Panc1 (cell line): ENCODE data around the gene CDH23. TPM values are rescaled to one million over a fixed set of nuclear protein-coding genes. Genes with fewer than 3 reads are reported as not detected.

Source experiments
- ATAC-seq: fragments of 200-7000 bp; cut with Tn5 transposase; 2 replicates; pipeline ENCODE4 v1.9.1; 2020; ENCODE audit warnings: mild to moderate bottlenecking, moderate library complexity
- BruUV-seq: library from RNA; stranded (reverse); fragments of 400-500 nt; replicated peaks from 2 replicates; lab custom pipeline; 2021; lab: Mats Ljungman, UMichigan
- CTCF ChIA-PET: fragments of 300-600 bp; sonication (Branson Sonifier 250); formaldehyde crosslinking; loops from one replicate; lab custom pipeline; 2022; ENCODE audit warnings: antibody characterized with exemption; lab: Charles Lee
- POLR2A ChIA-PET: fragments of 300-600 bp; sonication (Branson Sonifier 250); formaldehyde crosslinking; loops from one replicate; lab custom pipeline; 2022; ENCODE audit warnings: antibody characterized with exemption; lab: Charles Lee
- DNase-seq: peaks from one replicate; pipeline ENCODE4 v3.0.0-alpha.2; 2010; ENCODE audit warnings: low read depth, low spot score
- H3K27ac ChIP-seq: 2 replicates; pipeline ENCODE4 v1.5.1; 2011; ENCODE audit warnings: mild to moderate bottlenecking, low read length, inconsistent platforms
- H3K27me3 ChIP-seq: fragments of 200-500 bp; sonication (Bioruptor generic); 2 replicates; pipeline ENCODE4 v1.6.0; 2014; ENCODE audit warnings: low read length, inconsistent platforms; ENCODE audit not compliant: control insufficient read depth, insufficient read depth
- H3K36me3 ChIP-seq: fragments of 200-500 bp; sonication (Bioruptor generic); 2 replicates; pipeline ENCODE4 v1.5.1; 2014; ENCODE audit warnings: inconsistent platforms, mild to moderate bottlenecking, low read length, moderate library complexity; ENCODE audit not compliant: control insufficient read depth, insufficient read depth
- H3K4me1 ChIP-seq: 2 replicates; pipeline ENCODE4 v1.5.1; 2011; ENCODE audit warnings: inconsistent platforms, mild to moderate bottlenecking, low read length, moderate library complexity; ENCODE audit not compliant: control insufficient read depth, insufficient read depth
- H3K4me3 ChIP-seq, 2 experiments: 2 replicates each; pipeline ENCODE4 v1.5.1; 2011 to 2012; ENCODE audit warnings: low read depth in 2 of 2, low read length in 2 of 2, mild to moderate bottlenecking in 2 of 2, inconsistent platforms in 1 of 2, moderate library complexity in 1 of 2
- H3K9me3 ChIP-seq: fragments of 200-500 bp; sonication (Bioruptor generic); 2 replicates; pipeline ENCODE4 v1.5.1; 2014; ENCODE audit warnings: low read depth, mild to moderate bottlenecking, inconsistent platforms, low read length, moderate library complexity; ENCODE audit not compliant: control insufficient read depth, insufficient read depth
- POLR2AphosphoS5 ChIP-seq: IDR thresholded peaks from 2 replicates; pipeline ENCODE4 v1.6.1; 2012; ENCODE audit warnings: mild to moderate bottlenecking, low read depth, low read length, moderate library complexity
- REST ChIP-seq, 2 experiments: IDR thresholded peaks; 2 replicates each; pipeline ENCODE4 v1.6.1; 2011 to 2012; ENCODE audit warnings: low read depth in 2 of 2, control low read depth in 1 of 2, low read length in 1 of 2, mild to moderate bottlenecking in 1 of 2, moderate library complexity in 1 of 2; ENCODE audit not compliant: insufficient read depth in 1 of 2
- SIN3A ChIP-seq: IDR thresholded peaks from 2 replicates; pipeline ENCODE4 v1.6.1; 2012; ENCODE audit warnings: low read depth, mild to moderate bottlenecking, low read length, moderate library complexity, borderline replicate concordance; ENCODE audit not compliant: insufficient read depth
- TCF7L2 ChIP-seq: IDR thresholded peaks from 2 replicates; pipeline ENCODE4 v1.6.1; 2011; ENCODE audit warnings: mild to moderate bottlenecking, low read depth, low read length, inconsistent platforms
- in situ Hi-C: cut with HindIII; loops from 2 replicates; pipeline ENCODE4 v1.10.0; 2016; ENCODE audit warnings: low sequenced_read_pairs, low pct_unique_long_range_greater_than_20kb
- intact Hi-C: fragments of 100-400 bp; cut with micrococcal nuclease; formaldehyde crosslinking; loops from one replicate; pipeline ENCODE4 v1.10.0; 2022; ENCODE audit not compliant: unreplicated experiment
- total RNA-seq: library from RNA; stranded (reverse); gene quantifications from one replicate; pipeline ENCODE4 v1.2.1, GENCODE V29; 2021; ENCODE audit not compliant: unreplicated experiment
- TF ChIP-seq, protein P1 (sequence below): fragments of 450-650 bp; IDR thresholded peaks from 2 replicates; pipeline ENCODE4 v1.5.1; 2017; ENCODE audit warnings: mild to moderate bottlenecking

CDH23 gene
- total RNA-seq, 1 experiment from 2014 or later: 2.7 TPM

GRCh38 chr10:71523756-71524155, 127.0 kb downstream of the CDH23 start:
- Histone ChIP-seq H3K27ac (no peak overlapping the region), H3K4me3 (no peak overlapping the region), H3K36me3 (no peaks in the 10 kb centered on the region), H3K9me3 (no peaks in the 10 kb centered on the region), H3K4me1 (no peaks in the 10 kb centered on the region), H3K27me3 (peaks cover 12% of the 10 kb centered on the region)
- TF ChIP-seq REST (IDR thresholded peaks at IDR 0.05; ENCODE audit: insufficient read depth in 1 of 2, low read depth in 2 of 2, low read length in 1 of 2) (no peak), SIN3A (no peak), TCF7L2 (no peak), POLR2AphosphoS5 (no peak)
- TF ChIP-seq, protein P1, sequence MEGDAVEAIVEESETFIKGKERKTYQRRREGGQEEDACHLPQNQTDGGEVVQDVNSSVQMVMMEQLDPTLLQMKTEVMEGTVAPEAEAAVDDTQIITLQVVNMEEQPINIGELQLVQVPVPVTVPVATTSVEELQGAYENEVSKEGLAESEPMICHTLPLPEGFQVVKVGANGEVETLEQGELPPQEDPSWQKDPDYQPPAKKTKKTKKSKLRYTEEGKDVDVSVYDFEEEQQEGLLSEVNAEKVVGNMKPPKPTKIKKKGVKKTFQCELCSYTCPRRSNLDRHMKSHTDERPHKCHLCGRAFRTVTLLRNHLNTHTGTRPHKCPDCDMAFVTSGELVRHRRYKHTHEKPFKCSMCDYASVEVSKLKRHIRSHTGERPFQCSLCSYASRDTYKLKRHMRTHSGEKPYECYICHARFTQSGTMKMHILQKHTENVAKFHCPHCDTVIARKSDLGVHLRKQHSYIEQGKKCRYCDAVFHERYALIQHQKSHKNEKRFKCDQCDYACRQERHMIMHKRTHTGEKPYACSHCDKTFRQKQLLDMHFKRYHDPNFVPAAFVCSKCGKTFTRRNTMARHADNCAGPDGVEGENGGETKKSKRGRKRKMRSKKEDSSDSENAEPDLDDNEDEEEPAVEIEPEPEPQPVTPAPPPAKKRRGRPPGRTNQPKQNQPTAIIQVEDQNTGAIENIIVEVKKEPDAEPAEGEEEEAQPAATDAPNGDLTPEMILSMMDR: no peak
- no TSS peak for BruUV-seq
- in situ Hi-C loops (no loop called here), intact Hi-C loops (no loop called here)
- ATAC-seq (no peak), DNase-seq (no peak)
- CTCF ChIA-PET: interaction anchor here (0.6 kb wide), 1 partner anchor 125 kb away, joined by 4 read pairs; no protein-coding TSS in a partner anchor
- POLR2A ChIA-PET: no interaction called here

DNA sequence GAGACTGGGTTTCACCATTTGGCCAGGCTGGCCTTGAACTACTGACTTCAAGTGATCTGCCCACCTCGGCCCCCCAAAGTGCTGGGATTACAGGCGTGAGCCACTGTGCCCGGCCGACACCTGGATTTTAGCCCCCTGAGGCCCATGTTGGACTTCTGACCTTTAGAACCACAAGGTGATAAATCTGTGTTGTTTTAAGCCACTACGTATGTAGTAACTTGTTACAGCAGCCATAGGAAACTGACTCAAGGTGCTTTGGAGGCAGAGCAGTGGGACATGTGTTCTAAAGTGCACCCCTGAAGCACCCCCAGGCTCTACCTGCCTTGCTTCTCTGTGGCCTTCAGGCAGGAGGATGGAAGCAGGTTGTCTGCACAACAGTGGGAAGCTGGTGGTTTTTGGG, 128.4 kb downstream of the CDH23 start:
- intact Hi-C loops: no loop called here
- POLR2A ChIA-PET: no interaction called here

More for the DNA sequence above, 128.4 kb downstream of the CDH23 start:
- no peak for TF ChIP-seq REST (IDR thresholded peaks at IDR 0.05; ENCODE audit: insufficient read depth in 1 of 2, low read depth in 2 of 2, low read length in 1 of 2)
- no peak for TF ChIP-seq POLR2AphosphoS5
- TF ChIP-seq, protein P1: no peak
- no peak for TF ChIP-seq TCF7L2
- TF ChIP-seq SIN3A: no peak
- ATAC-seq: no peak
- Histone ChIP-seq H3K4me3 (no peak overlapping the region), H3K36me3 (no peaks in the 10 kb centered on the region), H3K9me3 (no peaks in the 10 kb centered on the region), H3K27ac (no peak overlapping the region), H3K27me3 (peaks cover 12% of the 10 kb centered on the region), H3K4me1 (no peaks in the 10 kb centered on the region)
- no TSS peak for BruUV-seq
- in situ Hi-C loops: no loop called here
- CTCF ChIA-PET: no interaction called here
- no peak for DNase-seq
